H1 (cell line): ENCODE data around the gene AREG. TPM values are rescaled to one million over a fixed set of nuclear protein-coding genes. Genes with fewer than 3 reads are reported as not detected.

Experiments
- CTCF ChIA-PET: fragments of 300-600 bp; sonication (Branson Sonifier 250); formaldehyde crosslinking; loops from one replicate; lab custom pipeline; 2021; ENCODE audit not compliant: partially characterized antibody; lab: Charles Lee
- POLR2A ChIA-PET: fragments of 300-600 bp; sonication (Branson Sonifier 250); formaldehyde crosslinking; loops from one replicate; lab custom pipeline; 2021; ENCODE audit warnings: inconsistent platforms; ENCODE audit not compliant: partially characterized antibody; lab: Charles Lee
- DNase-seq, 2 experiments: peaks; one replicate each; pipeline versions ENCODE4 v3.0.0 to v3.0.0-alpha.2; 2010 to 2022; ENCODE audit warnings: low spot score in 2 of 2, low read depth in 1 of 2, mixed read lengths in 1 of 2
- FAIRE-seq: peaks from 2 replicates; lab custom pipeline; 2011; peaks lifted over from hg19 to GRCh38; lab: Jason Lieb, UNC
- H2AFZ ChIP-seq: 2 replicates; pipeline ENCODE4 v1.8.1; 2012; ENCODE audit warnings: low read length, inconsistent platforms
- H2AK5ac ChIP-seq: 2 replicates; pipeline ENCODE4 v1.6.1; 2013; ENCODE audit warnings: low read depth, low read length
- H2BK120ac ChIP-seq: replicated peaks from 2 replicates; pipeline ENCODE3; 2013; ENCODE audit warnings: low read depth, low read length, inconsistent platforms
- H2BK12ac ChIP-seq: 2 replicates; pipeline ENCODE4 v1.6.1; 2013; ENCODE audit warnings: low read depth, low read length
- H2BK15ac ChIP-seq: 2 replicates; pipeline ENCODE4 v1.6.1; 2013; ENCODE audit warnings: low read length
- H2BK20ac ChIP-seq: 2 replicates; pipeline ENCODE4 v1.6.1; 2013; ENCODE audit warnings: low read length
- H2BK5ac ChIP-seq: 2 replicates; pipeline ENCODE4 v1.6.1; 2013; ENCODE audit warnings: low read depth, low read length
- H3K14ac ChIP-seq: 2 replicates; pipeline ENCODE4 v1.6.1; 2013; ENCODE audit warnings: inconsistent platforms; ENCODE audit not compliant: insufficient read length
- H3K18ac ChIP-seq: 2 replicates; pipeline ENCODE4 v1.6.1; 2013; ENCODE audit warnings: low read length; ENCODE audit errors: extremely low read depth
- H3K23ac ChIP-seq: 2 replicates; pipeline ENCODE4 v1.6.1; 2013; ENCODE audit warnings: inconsistent platforms; ENCODE audit not compliant: insufficient read length
- H3K23me2 ChIP-seq: 2 replicates; pipeline ENCODE4 v1.6.1; 2013; ENCODE audit warnings: low read depth, low read length
- H3K27ac ChIP-seq: 2 replicates; pipeline ENCODE4 v1.6.1; 2011; ENCODE audit warnings: low read depth, low read length, inconsistent platforms
- H3K27me3 ChIP-seq, 4 experiments: replicated peaks in 1 of 4; 1 replicate in 1 of 4; 2 replicates in 3 of 4; pipeline versions ENCODE4 v1.6.1 to v1.8.1; 2011 to 2013; ENCODE audit warnings: low read length in 3 of 4, mild to moderate bottlenecking in 3 of 4, inconsistent platforms in 2 of 4, mixed read lengths in 2 of 4, moderate library complexity in 1 of 4; ENCODE audit not compliant: control insufficient read depth in 3 of 4, insufficient read depth in 3 of 4; ENCODE audit errors: extremely low read depth in 1 of 4
- H3K36me3 ChIP-seq, 4 experiments: 2 replicates each; pipeline versions ENCODE4 v1.6.1 to v1.8.1; 2011 to 2013; ENCODE audit warnings: mild to moderate bottlenecking in 4 of 4, low read length in 3 of 4, moderate library complexity in 2 of 4, control low read depth in 1 of 4, inconsistent platforms in 1 of 4; ENCODE audit not compliant: insufficient read depth in 4 of 4, control insufficient read depth in 2 of 4
- H3K4ac ChIP-seq: replicated peaks from 2 replicates; pipeline ENCODE3; 2013; ENCODE audit warnings: low read length, low read depth, mixed read lengths, inconsistent platforms; ENCODE audit not compliant: insufficient read length
- H3K4me1 ChIP-seq, 4 experiments: replicated peaks in 1 of 4; 1 replicate in 1 of 4; 2 replicates in 3 of 4; pipeline versions ENCODE4 v1.6.1 to v1.8.1; 2011 to 2013; ENCODE audit warnings: low read length in 3 of 4, inconsistent platforms in 2 of 4, mixed read lengths in 1 of 4; ENCODE audit not compliant: insufficient read depth in 4 of 4, control insufficient read depth in 3 of 4
- H3K4me2 ChIP-seq, 2 experiments: 2 replicates each; pipeline versions ENCODE4 v1.6.1 to v1.8.1; 2011 to 2013; ENCODE audit warnings: low read depth in 2 of 2, low read length in 2 of 2, control low read depth in 1 of 2, inconsistent platforms in 1 of 2, mild to moderate bottlenecking in 1 of 2; ENCODE audit not compliant: insufficient read depth in 1 of 2
- H3K4me3 ChIP-seq, 4 experiments: fragments of 200-600, 300-600 bp in 1 of 4; sonication (generic), shearing (Covaris generic), sonication (Bioruptor Twin) in 1 of 4; 2 replicates each; pipeline versions ENCODE4 v1.5.1 to v1.8.1; 2011 to 2016; ENCODE audit warnings: low read length in 4 of 4, low read depth in 3 of 4, control low read depth in 2 of 4, inconsistent platforms in 2 of 4, mild to moderate bottlenecking in 2 of 4, mixed read lengths in 1 of 4, moderate library complexity in 1 of 4; ENCODE audit not compliant: insufficient read depth in 2 of 4; ENCODE audit errors: extremely low read depth in 1 of 4
- H3K56ac ChIP-seq: replicated peaks from 2 replicates; pipeline ENCODE3; 2013; ENCODE audit warnings: low read depth, mild to moderate bottlenecking, mixed read lengths, low read length, inconsistent platforms; ENCODE audit not compliant: insufficient read length
- H3K79me1 ChIP-seq: 2 replicates; pipeline ENCODE4 v1.6.1; 2013; ENCODE audit warnings: low read depth, low read length, control low read depth
- H3K79me2 ChIP-seq, 2 experiments: 2 replicates each; pipeline versions ENCODE4 v1.6.1 to v1.8.1; 2012 to 2013; ENCODE audit warnings: low read length in 2 of 2, mild to moderate bottlenecking in 2 of 2, inconsistent platforms in 1 of 2; ENCODE audit not compliant: insufficient read depth in 2 of 2, control insufficient read depth in 1 of 2
- H3K9ac ChIP-seq, 4 experiments: replicated peaks in 1 of 4; 1 replicate in 1 of 4; 2 replicates in 3 of 4; pipeline versions ENCODE4 v1.6.1 to v1.8.1; 2011 to 2013; ENCODE audit warnings: low read depth in 3 of 4, low read length in 3 of 4, control low read depth in 2 of 4, mild to moderate bottlenecking in 2 of 4, moderate library complexity in 2 of 4, inconsistent platforms in 1 of 4; ENCODE audit errors: extremely low read depth in 1 of 4
- H3K9me3 ChIP-seq, 2 experiments: 2 replicates each; pipeline versions ENCODE4 v1.6.1 to v1.8.1; 2012 to 2013; ENCODE audit warnings: mild to moderate bottlenecking in 2 of 2, moderate library complexity in 2 of 2, control low read depth in 1 of 2, inconsistent platforms in 1 of 2, low read depth in 1 of 2, low read length in 1 of 2, mixed read lengths in 1 of 2; ENCODE audit not compliant: insufficient read depth in 2 of 2
- H4K20me1 ChIP-seq, 2 experiments: replicated peaks in 1 of 2; 2 replicates each; pipeline versions ENCODE3 to v1.8.1; 2011 to 2013; ENCODE audit warnings: inconsistent platforms in 2 of 2, low read length in 2 of 2, mild to moderate bottlenecking in 1 of 2; ENCODE audit not compliant: insufficient read depth in 2 of 2, control insufficient read depth in 1 of 2
- H4K5ac ChIP-seq: 2 replicates; pipeline ENCODE4 v1.6.1; 2013; ENCODE audit warnings: low read length, low read depth, mixed read lengths, inconsistent platforms; ENCODE audit not compliant: insufficient read length
- H4K8ac ChIP-seq: 2 replicates; pipeline ENCODE4 v1.8.0; 2013; ENCODE audit warnings: mild to moderate bottlenecking, moderate library complexity, low read length, inconsistent platforms; ENCODE audit not compliant: insufficient read depth; ENCODE audit errors: extremely low read depth
- H4K91ac ChIP-seq: replicated peaks from 2 replicates; pipeline ENCODE3; 2013; ENCODE audit warnings: low read length, mixed read lengths, inconsistent platforms; ENCODE audit not compliant: insufficient read length
- ASH2L ChIP-seq: fragments of 200-600, 300-600 bp; sonication (generic); IDR thresholded peaks from one replicate; pipeline ENCODE4 v1.7.1; 2017; ENCODE audit warnings: low read length
- BCL11A ChIP-seq, 2 experiments: IDR thresholded peaks; one replicate each; pipeline ENCODE4 v1.6.1; 2011; ENCODE audit warnings: low read depth in 2 of 2, low read length in 2 of 2, mild to moderate bottlenecking in 2 of 2
- CTBP2 ChIP-seq: IDR thresholded peaks from 2 replicates; pipeline ENCODE4 v1.7.0; 2011; ENCODE audit warnings: borderline replicate concordance, mild to moderate bottlenecking, moderate library complexity, mixed read lengths, low read length; ENCODE audit not compliant: insufficient read depth, insufficient read length
- EP300 ChIP-seq, 2 experiments: IDR thresholded peaks; 1 replicate in 1 of 2; 2 replicates in 1 of 2; pipeline ENCODE4 v1.6.1; 2011 to 2012; ENCODE audit warnings: low read depth in 2 of 2, low read length in 2 of 2, mild to moderate bottlenecking in 2 of 2, borderline replicate concordance in 1 of 2, inconsistent platforms in 1 of 2, moderate library complexity in 1 of 2
- HDAC6 ChIP-seq: IDR thresholded peaks from one replicate; pipeline ENCODE4 v1.7.1; 2012; ENCODE audit warnings: low read depth, mild to moderate bottlenecking, inconsistent platforms, low read length, moderate library complexity
- KDM4A ChIP-seq: IDR thresholded peaks from one replicate; pipeline ENCODE4 v1.7.1; 2012; ENCODE audit warnings: low read depth, mild to moderate bottlenecking, moderate library complexity, low read length, inconsistent platforms; ENCODE audit not compliant: severe bottlenecking
- KDM5A ChIP-seq: fragments of 200-600 bp; IDR thresholded peaks from 2 replicates; pipeline ENCODE4 v1.7.1; 2012; ENCODE audit warnings: mild to moderate bottlenecking, low read length, inconsistent platforms, mixed read lengths
- NANOG ChIP-seq: IDR thresholded peaks from 2 replicates; pipeline ENCODE4 v1.6.1; 2011; ENCODE audit warnings: low read length, low read depth, mild to moderate bottlenecking, inconsistent platforms; ENCODE audit not compliant: insufficient read depth, poor library complexity, severe bottlenecking
- POLR2AphosphoS5 ChIP-seq: IDR thresholded peaks from 2 replicates; pipeline ENCODE4 v1.6.1; 2011; ENCODE audit warnings: low read depth, low read length
- POU5F1 ChIP-seq: IDR thresholded peaks from 2 replicates; pipeline ENCODE4 v1.6.1; 2011; ENCODE audit warnings: low read depth, mild to moderate bottlenecking, low read length, moderate library complexity
- SIX5 ChIP-seq: IDR thresholded peaks from 2 replicates; pipeline ENCODE4 v1.6.1; 2011; ENCODE audit warnings: mild to moderate bottlenecking, low read depth, low read length
- WGBS, 2 experiments: shearing (Covaris generic) in 1 of 2; methylation state at CpG; one replicate each; pipeline versions ENCODE4 v1.1.6 to v1.1.7; 2013 to 2015; ENCODE audit warnings: low lambda C conversion rate in 2 of 2, mixed read lengths in 2 of 2, inconsistent platforms in 1 of 2, low coverage in 1 of 2, missing lambda C conversion rate in 1 of 2; ENCODE audit not compliant: insufficient replicate concordance in 2 of 2, insufficient coverage in 1 of 2, insufficient read length in 1 of 2; ENCODE audit errors: extremely low coverage in 1 of 2, missing lambda C conversion rate in 1 of 2; 5-methylcytosine and 5-hydroxymethylcytosine counted together
- polyA plus RNA-seq, 7 experiments: library from polyadenylated mRNA; depleted of rRNA in 3 of 7; stranded (reverse) in 5 of 7; unstranded in 2 of 7; fragments of >200 nt in 5 of 7; fragments of 200-250 nt in 2 of 7; gene quantifications; 1 replicate in 5 of 7; 2 replicates in 1 of 7; 4 replicates in 1 of 7; pipeline versions ENCODE4 v1.2.1 to v1.2.3, GENCODE V29; 2011 to 2013; ENCODE audit warnings: missing spikeins in 2 of 7, mixed read lengths in 2 of 7
- total RNA-seq: library from RNA; stranded (reverse); fragmentation: NEBNext Ultra II Directional; extraction: Animal tissue kit (Norgen Biotek cat#: 25700); gene quantifications from 2 replicates; pipeline ENCODE4 v1.2.1, GENCODE V29; 2021
- TF ChIP-seq, protein P1 (sequence below): IDR thresholded peaks from 2 replicates; pipeline ENCODE4 v1.6.1; 2012; ENCODE audit warnings: inconsistent platforms

The AREG gene
- total and polyA plus RNA-seq, 2 of the 8 experiments (the other 6 are each of a cell fraction or from before 2014, with no cell fraction given): not detected

- peaks cover 0 to 2% of the 10 kb centered on the region in 2 experiments; a peak in 1 of 4 replicates for H3K9me3 ChIP-seq
- DNase-seq: no peak
- no peak for TF ChIP-seq KDM4A
- no peak for TF ChIP-seq BCL11A (IDR thresholded peaks at IDR 0.05; ENCODE audit: low read depth in 2 of 2, low read length in 2 of 2)
- no peak for TF ChIP-seq SIX5
- TF ChIP-seq ASH2L: no peak
- TF ChIP-seq NANOG: no peak
- TF ChIP-seq, protein P1, sequence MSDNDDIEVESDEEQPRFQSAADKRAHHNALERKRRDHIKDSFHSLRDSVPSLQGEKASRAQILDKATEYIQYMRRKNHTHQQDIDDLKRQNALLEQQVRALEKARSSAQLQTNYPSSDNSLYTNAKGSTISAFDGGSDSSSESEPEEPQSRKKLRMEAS: no peak
- no peak for TF ChIP-seq POLR2AphosphoS5
- no peak for TF ChIP-seq EP300 (IDR thresholded peaks at IDR 0.05; ENCODE audit: borderline replicate concordance in 1 of 2, low read depth in 2 of 2, low read length in 2 of 2)
- no peak for TF ChIP-seq HDAC6
- TF ChIP-seq KDM5A: no peak
- no peak for TF ChIP-seq POU5F1
- no peak for TF ChIP-seq CTBP2
Observed at GRCh38 chr4:74400395-74400794, 44.5 kb upstream of the AREG start.

More at GRCh38 chr4:74400395-74400794, 44.5 kb upstream of the AREG start:
- H3K36me3 ChIP-seq: peaks cover 0 to 2% (median 0%) of the 10 kb centered on the region in 4 experiments; a peak in 1 of 8 replicates
- no peak overlapping the region for H3K14ac ChIP-seq
- no peak overlapping the region for H4K8ac ChIP-seq
- no peak overlapping the region for H2BK120ac ChIP-seq
- no peaks in the 10 kb centered on the region for H3K79me1 ChIP-seq
- H3K23ac ChIP-seq: no peak overlapping the region
- no peak overlapping the region for H2BK20ac ChIP-seq
- no peak overlapping the region for H4K5ac ChIP-seq
- ChIA-PET CTCF (interaction anchor here (1.1 to 2.0 kb wide), 3 partner anchors 11 to 132 kb away, joined by 5 to 7 read pairs (median 6); no protein-coding TSS in a partner anchor), POLR2A (no interaction called here)
- no peak overlapping the region for H3K56ac ChIP-seq
- no peaks in the 10 kb centered on the region for H3K79me2 ChIP-seq
- H2BK15ac ChIP-seq: no peak overlapping the region
- H2AFZ ChIP-seq: no peak overlapping the region
- H2BK12ac ChIP-seq: no peak overlapping the region
- no peak overlapping the region for H3K4me2 ChIP-seq
- 94% methylated on average over 10 of the region's 10 CpGs; no CpG with 5 or more reads in 1 of the 2 experiments for WGBS, 2 experiments
- H4K20me1 ChIP-seq: no peaks in the 10 kb centered on the region
- H4K91ac ChIP-seq: no peak overlapping the region
- no peaks in the 10 kb centered on the region; the same call in 1 of the 2 replicates for H3K23me2 ChIP-seq
- no peaks in the 10 kb centered on the region for H3K27me3 ChIP-seq
- no peak overlapping the region for H3K4ac ChIP-seq
- H3K27ac ChIP-seq: no peak overlapping the region
- no peak overlapping the region for H3K9ac ChIP-seq
- H2BK5ac ChIP-seq: no peak overlapping the region
- no peak overlapping the region for H3K18ac ChIP-seq
- FAIRE-seq: no peak
- H3K4me3 ChIP-seq: no peak overlapping the region
- H2AK5ac ChIP-seq: no peak overlapping the region
- no peaks in the 10 kb centered on the region for H3K4me1 ChIP-seq
